Stomach (tissue), 9 donors: ENCODE results near the gene SCFD2. TPM values are rescaled to one million over a fixed set of nuclear protein-coding genes. Genes with fewer than 3 reads are reported as not detected.

ENCODE experiments used
- DNase-seq, 2 donors: peaks; one replicate each; pipeline versions ENCODE4 v3.0.0 to v3.0.0-alpha.2; 2013 to 2019
- H3K27ac ChIP-seq, 5 donors: fragments of 200-600 bp in 4 of 5; sonication (generic) in 4 of 5; one replicate each; pipeline ENCODE4 v1.5.1; 2013 to 2019; ENCODE audit warnings: mild to moderate bottlenecking in 1 of 5, moderate library complexity in 1 of 5
- H3K27me3 ChIP-seq, 3 donors: fragments of 200-600 bp; sonication (generic); one replicate each; pipeline ENCODE4 v1.5.1; 2017 to 2019; ENCODE audit warnings: mixed run types in 1 of 3
- H3K36me3 ChIP-seq, 4 donors: fragments of 200-600 bp; sonication (generic); 1 replicate in 3 of 4; 2 replicates in 1 of 4; pipeline ENCODE4 v1.5.1; 2016 to 2019
- H3K4me1 ChIP-seq, 4 donors: fragments of 200-600 bp; sonication (generic); one replicate each; pipeline ENCODE4 v1.5.1; 2016 to 2019
- H3K4me3 ChIP-seq, 4 donors: fragments of 200-600 bp; sonication (generic) in 3 of 4; one replicate each; pipeline ENCODE4 v1.5.1; 2016 to 2019; ENCODE audit warnings: mild to moderate bottlenecking in 1 of 4
- H3K9me3 ChIP-seq, 4 donors: fragments of 200-600 bp; sonication (generic); one replicate each; pipeline ENCODE4 v1.5.1; 2016 to 2019
- EP300 ChIP-seq: sonication (generic); formaldehyde crosslinking; IDR thresholded peaks from one replicate; pipeline ENCODE4 v1.6.1; 2017; ENCODE audit warnings: antibody characterized with exemption
- POLR2A ChIP-seq, 4 donors: fragments of 450-650 bp; IDR thresholded peaks; one replicate each; pipeline ENCODE4 v1.6.1; 2016; ENCODE audit warnings: antibody characterized with exemption in 4 of 4, control low read depth in 2 of 4, mild to moderate bottlenecking in 1 of 4, moderate library complexity in 1 of 4
- POLR2AphosphoS5 ChIP-seq, 3 donors: sonication (generic); formaldehyde crosslinking; IDR thresholded peaks; one replicate each; pipeline ENCODE4 v1.6.1; 2016; ENCODE audit warnings: antibody characterized with exemption in 3 of 3
- WGBS, 5 donors: extraction: QIAGEN DNeasy Blood & Tissue Kit in 3 of 5; methylation state at CpG; one replicate each; pipeline versions ENCODE4 v1.1.5 to v1.1.7; 2013 to 2018; 5-methylcytosine and 5-hydroxymethylcytosine counted together
- intact Hi-C: fragments of 100-400 bp; cut with DNase I; formaldehyde crosslinking; loops from one replicate; pipeline ENCODE4 v1.15.1; 2023; ENCODE audit warnings: low total_unique reads
- polyA plus RNA-seq, 3 donors: library from polyadenylated mRNA; stranded (reverse); fragments of 200-250 nt; gene quantifications; one replicate each; pipeline ENCODE4 v1.2.3, GENCODE V29; 2013
- total RNA-seq, 5 donors: library from RNA; depleted of rRNA; stranded (reverse); fragments of >200 nt; gene quantifications; one replicate each; pipeline versions ENCODE4 v1.1.0 to v1.2.3, GENCODE V29; 2014 to 2016
- TF ChIP-seq, protein P1 (sequence below), 7 experiments: fragments of 450-650 bp in 4 of 7; fragments of 200-600 bp in 3 of 7; sonication (generic) in 3 of 7; IDR thresholded peaks; one replicate each; pipeline ENCODE4 v1.5.1; 2016 to 2019; ENCODE audit warnings: antibody characterized with exemption in 7 of 7, control low read depth in 2 of 7, mild to moderate bottlenecking in 1 of 7
- donor health status: healthy with polysubstance abuse.
- donor health status: Bipolar disorder and iron deficiency.
- donor health status: healthy.

Gene SCFD2
- total and polyA plus RNA-seq, 8 donors, result 2.9 to 40.2 (median 11.1) TPM

DNA sequence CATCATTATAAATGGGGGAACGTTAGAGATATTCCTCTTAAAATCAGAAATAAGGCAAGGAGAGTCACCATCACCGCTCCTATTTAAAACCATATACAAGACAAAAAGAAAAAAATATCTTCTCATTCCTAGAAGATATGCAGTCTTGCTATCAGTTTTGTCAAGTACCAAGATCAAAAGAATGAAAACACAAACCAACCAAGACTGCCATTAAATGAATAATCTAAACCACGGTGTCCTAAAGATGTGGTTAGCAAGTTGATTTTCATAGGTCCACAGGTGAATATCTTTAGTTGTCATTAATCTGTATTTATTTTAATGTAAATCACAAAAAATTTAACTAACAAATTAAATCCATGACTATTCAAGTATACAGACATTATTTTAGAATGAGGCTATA, 39.3 kb downstream of the SCFD2 start:
- no peaks in the 10 kb centered on the region for H3K9me3 ChIP-seq
- H3K4me1 ChIP-seq, result peaks cover 0 to 9% (median 7%) of the 10 kb centered on the region in 4 donors
- no peaks in the 10 kb centered on the region for H3K27me3 ChIP-seq
- WGBS, 5 donors, result 91 to 94% (median 93%) methylated on average over 3 of the region's 3 CpGs
- no peak overlapping the region for H3K4me3 ChIP-seq
- H3K27ac ChIP-seq, result no peak overlapping the region
- H3K36me3 ChIP-seq, result no peaks in the 10 kb centered on the region
- no peak for DNase-seq
- TF ChIP-seq, protein P1, sequence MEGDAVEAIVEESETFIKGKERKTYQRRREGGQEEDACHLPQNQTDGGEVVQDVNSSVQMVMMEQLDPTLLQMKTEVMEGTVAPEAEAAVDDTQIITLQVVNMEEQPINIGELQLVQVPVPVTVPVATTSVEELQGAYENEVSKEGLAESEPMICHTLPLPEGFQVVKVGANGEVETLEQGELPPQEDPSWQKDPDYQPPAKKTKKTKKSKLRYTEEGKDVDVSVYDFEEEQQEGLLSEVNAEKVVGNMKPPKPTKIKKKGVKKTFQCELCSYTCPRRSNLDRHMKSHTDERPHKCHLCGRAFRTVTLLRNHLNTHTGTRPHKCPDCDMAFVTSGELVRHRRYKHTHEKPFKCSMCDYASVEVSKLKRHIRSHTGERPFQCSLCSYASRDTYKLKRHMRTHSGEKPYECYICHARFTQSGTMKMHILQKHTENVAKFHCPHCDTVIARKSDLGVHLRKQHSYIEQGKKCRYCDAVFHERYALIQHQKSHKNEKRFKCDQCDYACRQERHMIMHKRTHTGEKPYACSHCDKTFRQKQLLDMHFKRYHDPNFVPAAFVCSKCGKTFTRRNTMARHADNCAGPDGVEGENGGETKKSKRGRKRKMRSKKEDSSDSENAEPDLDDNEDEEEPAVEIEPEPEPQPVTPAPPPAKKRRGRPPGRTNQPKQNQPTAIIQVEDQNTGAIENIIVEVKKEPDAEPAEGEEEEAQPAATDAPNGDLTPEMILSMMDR (IDR thresholded peaks at IDR 0.05), result no peak
- TF ChIP-seq POLR2A (IDR thresholded peaks at IDR 0.05), result no peak
- intact Hi-C loops, result no loop called here

DNA sequence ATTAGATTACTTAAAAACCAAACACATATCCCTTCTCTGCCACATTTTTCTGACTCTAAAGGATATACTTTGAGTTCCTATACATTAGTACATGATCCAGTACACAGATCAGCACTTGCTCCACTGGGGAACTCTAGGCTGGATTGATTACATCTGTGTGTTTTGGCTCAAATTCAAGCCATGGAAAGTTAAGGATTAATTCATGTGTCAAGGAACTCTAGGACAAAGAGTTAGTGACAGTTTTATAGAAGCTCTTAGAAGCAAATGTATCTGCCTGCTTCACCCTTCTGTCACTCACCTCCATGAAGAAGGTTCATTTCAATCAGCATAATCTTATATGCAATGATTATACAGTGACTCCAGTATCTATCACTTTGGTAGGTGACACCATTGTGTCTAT, 43.2 kb downstream of the SCFD2 start:
- Histone ChIP-seq H3K9me3 (no peaks in the 10 kb centered on the region), H3K4me3 (no peak overlapping the region), H3K27me3 (no peaks in the 10 kb centered on the region), H3K27ac (no peak overlapping the region), H3K36me3 (no peaks in the 10 kb centered on the region), H3K4me1 (peaks cover 0 to 15% (median 11%) of the 10 kb centered on the region in 4 donors)
- TF ChIP-seq, protein P1 (IDR thresholded peaks at IDR 0.05), result no peak
- no peak for TF ChIP-seq POLR2A (IDR thresholded peaks at IDR 0.05)
- intact Hi-C loops, result no loop called here
- peak in 1 of 2 donors; percentile 53 for DNase-seq

DNA sequence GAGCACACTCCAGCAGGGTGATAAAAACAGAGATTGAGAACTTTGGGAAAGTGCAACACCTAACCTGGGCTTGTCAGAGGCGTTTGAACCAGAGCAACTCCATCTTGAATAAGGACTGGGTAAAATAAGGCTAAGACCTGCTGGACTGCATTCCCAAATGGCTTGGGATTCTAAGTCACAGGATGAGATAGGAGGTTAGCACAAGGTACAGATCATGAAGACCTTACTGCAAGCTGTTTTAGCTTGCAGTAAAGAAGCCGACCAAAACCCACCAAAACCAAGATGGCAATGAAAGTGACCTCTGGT, 43.9 kb downstream of the SCFD2 start:
- H3K36me3 ChIP-seq, result no peaks in the 10 kb centered on the region
- intact Hi-C loops, result no loop called here
- 54 to 83% (median 71%) methylated on average over 2 of the region's 2 CpGs for WGBS, 5 donors
- no peaks in the 10 kb centered on the region for H3K27me3 ChIP-seq
- TF ChIP-seq POLR2A (IDR thresholded peaks at IDR 0.05) (no peak), EP300 (no peak), POLR2AphosphoS5 (IDR thresholded peaks at IDR 0.05) (no peak)
- TF ChIP-seq, protein P1 (IDR thresholded peaks at IDR 0.05), result no peak
- DNase-seq, result no peak
- H3K4me1 ChIP-seq, result peaks cover 0 to 15% (median 11%) of the 10 kb centered on the region in 4 donors
- H3K9me3 ChIP-seq, result no peaks in the 10 kb centered on the region
- no peak overlapping the region for H3K4me3 ChIP-seq
- peak overlapping the region in 3 of 5 donors; percentile 21 to 52 (median 32) for H3K27ac ChIP-seq

DNA sequence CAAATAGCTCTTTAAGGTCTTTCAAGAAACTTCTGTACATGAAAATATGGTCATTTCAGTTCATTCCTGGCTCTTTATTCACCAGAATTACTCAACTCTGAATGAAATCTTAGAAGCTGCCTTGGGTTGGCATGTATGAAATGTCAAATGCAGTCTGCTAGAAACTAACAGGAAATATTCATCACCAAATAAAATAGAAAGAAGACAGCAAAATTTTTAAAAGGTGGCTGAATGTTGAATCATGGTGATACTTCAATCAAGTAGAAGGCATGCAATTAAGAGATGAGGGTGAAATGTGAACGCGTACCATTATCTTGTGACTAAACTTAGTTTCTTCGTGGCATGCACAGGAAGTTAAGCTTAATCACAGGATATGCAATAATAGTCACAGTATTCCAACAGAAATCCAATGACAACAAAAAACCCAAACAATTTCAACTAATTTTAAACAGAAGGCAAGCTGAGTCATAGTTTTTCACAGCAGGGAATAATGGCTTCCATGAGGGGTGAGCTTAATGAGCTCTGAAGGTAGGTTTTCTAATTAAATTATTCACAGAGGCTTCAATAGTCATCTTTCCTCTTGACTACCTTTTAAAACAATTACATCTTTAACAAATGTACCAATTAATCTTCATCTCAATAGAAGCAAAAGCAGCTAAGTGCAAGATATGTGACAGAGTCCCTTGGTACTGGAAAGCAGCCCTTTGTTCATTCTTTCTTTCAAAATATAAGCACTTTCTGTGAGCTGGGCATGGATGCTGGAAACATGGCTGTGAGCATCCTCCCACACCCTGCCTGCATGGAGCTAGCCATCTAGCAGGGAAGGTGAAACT, 44.5 kb downstream of the SCFD2 start:
- intact Hi-C loops, result no loop called here
- Histone ChIP-seq H3K36me3 (no peaks in the 10 kb centered on the region), H3K27me3 (no peaks in the 10 kb centered on the region), H3K9me3 (no peaks in the 10 kb centered on the region), H3K4me1 (peaks cover 0 to 15% (median 11%) of the 10 kb centered on the region in 4 donors), H3K27ac (peak overlapping the region in 4 of 5 donors; percentile 21 to 52 (median 28)), H3K4me3 (no peak overlapping the region)
- TF ChIP-seq POLR2AphosphoS5 (IDR thresholded peaks at IDR 0.05) (peak in 1 of 3 donors; percentile 44), POLR2A (IDR thresholded peaks at IDR 0.05) (no peak)
- WGBS, 5 donors, result 46 to 72% (median 63%) methylated on average over 3 of the region's 3 CpGs
- peak in 1 of 2 donors; percentile 7 for DNase-seq

DNA sequence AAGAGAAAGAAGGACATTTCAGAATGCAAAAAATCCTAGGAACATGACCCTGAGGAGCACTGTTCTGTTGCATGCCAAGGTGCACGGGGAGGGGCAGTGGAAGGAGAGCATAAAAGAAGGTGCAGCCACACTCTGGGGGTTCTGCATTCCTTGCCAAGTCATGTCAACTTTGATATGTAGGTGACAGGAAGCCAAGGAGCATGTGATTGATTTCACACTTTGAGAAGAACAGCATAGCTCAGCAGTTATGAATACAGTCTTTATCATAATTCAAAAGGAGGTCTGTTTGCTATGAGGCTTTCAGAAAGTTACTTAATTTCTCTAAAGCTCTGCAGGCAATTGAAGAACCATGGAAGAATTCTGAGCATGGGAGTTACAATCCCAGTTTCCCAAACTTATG, 50.6 kb downstream of the SCFD2 start:
- DNase-seq, result peak in 1 of 2 donors; percentile 19
- Histone ChIP-seq H3K27ac (no peak overlapping the region), H3K4me1 (peaks cover 0 to 12% (median 0%) of the 10 kb centered on the region in 4 donors), H3K36me3 (peaks cover 0 to 7% (median 3%) of the 10 kb centered on the region in 4 donors), H3K27me3 (no peaks in the 10 kb centered on the region), H3K9me3 (no peaks in the 10 kb centered on the region), H3K4me3 (no peak overlapping the region)
- WGBS, 5 donors, result 21 to 55% (median 41%) methylated on average over 1 of the region's 1 CpG
- TF ChIP-seq POLR2AphosphoS5 (IDR thresholded peaks at IDR 0.05) (no peak), EP300 (no peak), POLR2A (IDR thresholded peaks at IDR 0.05) (no peak)
- TF ChIP-seq, protein P1 (IDR thresholded peaks at IDR 0.05), result no peak
- intact Hi-C loops, result no loop called here
